H9 (cell line): Measurements from ENCODE around the gene GALNT12. TPM values are rescaled to one million over a fixed set of nuclear protein-coding genes. Genes with fewer than 3 reads are reported as not detected.

Experiments
- DNase-seq: peaks from one replicate; pipeline ENCODE4 v3.0.0-alpha.2; 2017
- H2AFZ ChIP-seq: one replicate; pipeline ENCODE4 v1.6.1; 2013; ENCODE audit warnings: mild to moderate bottlenecking, low read length, control low read depth, moderate library complexity
- H2AK5ac ChIP-seq: 2 replicates; pipeline ENCODE4 v1.6.1; 2013; ENCODE audit warnings: low read length, control low read depth, mixed read lengths; ENCODE audit not compliant: insufficient read length
- H2BK120ac ChIP-seq: one replicate; pipeline ENCODE4 v1.6.1; 2013; ENCODE audit warnings: low read depth, mild to moderate bottlenecking, low read length, control low read depth, inconsistent platforms; ENCODE audit not compliant: poor library complexity, severe bottlenecking
- H2BK12ac ChIP-seq: 2 replicates; pipeline ENCODE4 v1.6.1; 2013; ENCODE audit warnings: low read length, control low read depth, mixed read lengths, low read depth; ENCODE audit not compliant: insufficient read length
- H2BK15ac ChIP-seq: 2 replicates; pipeline ENCODE4 v1.6.1; 2013; ENCODE audit warnings: low read depth, low read length, control low read depth
- H2BK20ac ChIP-seq: one replicate; pipeline ENCODE4 v1.6.1; 2013; ENCODE audit warnings: low read depth, mild to moderate bottlenecking, low read length, control low read depth, inconsistent platforms; ENCODE audit not compliant: poor library complexity, severe bottlenecking
- H2BK5ac ChIP-seq: 2 replicates; pipeline ENCODE4 v1.6.1; 2013; ENCODE audit warnings: low read length, control low read depth, mixed read lengths; ENCODE audit not compliant: insufficient read length
- H3K14ac ChIP-seq: 2 replicates; pipeline ENCODE4 v1.6.1; 2013; ENCODE audit warnings: low read length, control low read depth; ENCODE audit not compliant: insufficient read depth
- H3K18ac ChIP-seq: 2 replicates; pipeline ENCODE4 v1.6.1; 2013; ENCODE audit warnings: low read depth, mild to moderate bottlenecking, mixed read lengths, low read length, control low read depth; ENCODE audit not compliant: insufficient read length
- H3K23ac ChIP-seq: 2 replicates; pipeline ENCODE4 v1.6.1; 2013; ENCODE audit warnings: low read length, control low read depth, mixed read lengths, low read depth; ENCODE audit not compliant: insufficient read length
- H3K23me2 ChIP-seq: 2 replicates; pipeline ENCODE4 v1.6.1; 2013; ENCODE audit warnings: low read depth, mild to moderate bottlenecking, mixed read lengths, low read length, control low read depth; ENCODE audit not compliant: insufficient read length, poor library complexity, severe bottlenecking
- H3K27ac ChIP-seq: 2 replicates; pipeline ENCODE4 v1.5.1; 2013; ENCODE audit warnings: low read length, control low read depth, mixed read lengths, low read depth; ENCODE audit not compliant: insufficient read length
- H3K27me3 ChIP-seq: 2 replicates; pipeline ENCODE4 v1.6.1; 2013; ENCODE audit warnings: low read length, control low read depth, inconsistent platforms; ENCODE audit not compliant: insufficient read depth
- H3K4ac ChIP-seq: 2 replicates; pipeline ENCODE4 v1.6.1; 2013; ENCODE audit warnings: low read depth, mild to moderate bottlenecking, control low read depth, inconsistent platforms, low read length, moderate library complexity
- H3K4me1 ChIP-seq: 2 replicates; pipeline ENCODE4 v1.6.1; 2013; ENCODE audit warnings: low read length, control low read depth, inconsistent platforms; ENCODE audit not compliant: insufficient read depth
- H3K4me2 ChIP-seq: 2 replicates; pipeline ENCODE4 v1.6.1; 2013; ENCODE audit warnings: low read length, control low read depth, mixed read lengths; ENCODE audit not compliant: insufficient read length, insufficient read depth
- H3K56ac ChIP-seq: 2 replicates; pipeline ENCODE4 v1.6.1; 2013; ENCODE audit warnings: low read depth, mild to moderate bottlenecking, mixed read lengths, low read length, control low read depth; ENCODE audit not compliant: insufficient read length
- H3K79me1 ChIP-seq: 2 replicates; pipeline ENCODE4 v1.6.1; 2013; ENCODE audit warnings: low read depth, mild to moderate bottlenecking, moderate library complexity, low read length, control low read depth, inconsistent platforms; ENCODE audit not compliant: insufficient read depth, poor library complexity, severe bottlenecking
- H3K79me2 ChIP-seq: 2 replicates; pipeline ENCODE4 v1.6.1; 2013; ENCODE audit warnings: low read length, control low read depth, inconsistent platforms; ENCODE audit not compliant: insufficient read depth
- H3K9ac ChIP-seq: 2 replicates; pipeline ENCODE4 v1.6.1; 2013; ENCODE audit warnings: low read length, control low read depth, mixed read lengths; ENCODE audit not compliant: insufficient read length; ENCODE audit errors: extremely low read depth
- H3K9me3 ChIP-seq: one replicate; pipeline ENCODE4 v1.6.1; 2013; ENCODE audit warnings: low read depth, low read length, inconsistent platforms; ENCODE audit not compliant: control insufficient read depth
- H3T11ph ChIP-seq: one replicate; pipeline ENCODE4 v1.6.1; 2013; ENCODE audit warnings: mild to moderate bottlenecking, low read length, control low read depth, inconsistent platforms
- H4K20me1 ChIP-seq: one replicate; pipeline ENCODE4 v1.6.1; 2013; ENCODE audit not compliant: control insufficient read depth, insufficient read length, insufficient read depth
- H4K5ac ChIP-seq: 2 replicates; pipeline ENCODE4 v1.6.1; 2013; ENCODE audit warnings: low read depth, mild to moderate bottlenecking, mixed read lengths, low read length, control low read depth; ENCODE audit not compliant: insufficient read length
- H4K8ac ChIP-seq: replicated peaks from 2 replicates; pipeline ENCODE4 v1.6.1; 2013; ENCODE audit warnings: low read length, control low read depth, mixed read lengths, low read depth; ENCODE audit not compliant: insufficient read length
- H4K91ac ChIP-seq: 2 replicates; pipeline ENCODE4 v1.6.1; 2013; ENCODE audit warnings: low read depth, mild to moderate bottlenecking, moderate library complexity, mixed read lengths, low read length, control low read depth; ENCODE audit not compliant: insufficient read length
- H3K27ac Mint-ChIP-seq, 3 experiments: 2 replicates in 2 of 3; 3 replicates in 1 of 3; pipeline ENCODE4 v1.8.0; 2020 to 2021; ENCODE audit warnings: mixed read lengths in 3 of 3, mild to moderate bottlenecking in 1 of 3, moderate library complexity in 1 of 3
- H3K27me3 Mint-ChIP-seq: 2 replicates; pipeline ENCODE4 v1.8.0; 2021; ENCODE audit warnings: low read depth, mild to moderate bottlenecking, moderate library complexity, mixed read lengths
- H3K36me3 Mint-ChIP-seq, 3 experiments: 2 replicates in 2 of 3; 3 replicates in 1 of 3; pipeline ENCODE4 v1.8.0; 2020 to 2021; ENCODE audit warnings: low read depth in 3 of 3, mixed read lengths in 3 of 3; ENCODE audit not compliant: insufficient read depth in 1 of 3
- H3K4me1 Mint-ChIP-seq, 2 experiments: 2 replicates each; pipeline ENCODE4 v1.8.0; 2020; ENCODE audit warnings: mixed read lengths in 2 of 2
- H3K4me3 Mint-ChIP-seq, 2 experiments: 2 replicates in 1 of 2; 3 replicates in 1 of 2; pipeline ENCODE4 v1.8.0; 2020 to 2021; ENCODE audit warnings: mild to moderate bottlenecking in 2 of 2, mixed read lengths in 2 of 2, moderate library complexity in 1 of 2
- H3K9me3 Mint-ChIP-seq, 2 experiments: 2 replicates in 1 of 2; 3 replicates in 1 of 2; pipeline ENCODE4 v1.8.0; 2020; ENCODE audit warnings: mild to moderate bottlenecking in 2 of 2, mixed read lengths in 2 of 2, moderate library complexity in 1 of 2
- WGBS: extraction: QIAGEN DNeasy Blood & Tissue Kit; methylation state at CpG from one replicate; pipeline ENCODE4 v1.1.7; 2013; ENCODE audit warnings: missing lambda C conversion rate, low lambda C conversion rate, mixed read lengths; ENCODE audit not compliant: insufficient read length; ENCODE audit errors: extremely low coverage; 5-methylcytosine and 5-hydroxymethylcytosine counted together
- total RNA-seq: library from RNA; stranded (reverse); gene quantifications from 2 replicates; pipeline ENCODE4 v1.2.1, GENCODE V29; 2021
- TF ChIP-seq, protein P1 (sequence below): fragments of 200-600 bp; sonication (generic); conservative IDR thresholded peaks from 3 replicates; pipeline ENCODE4 v1.8.0; 2021; ENCODE audit warnings: antibody characterized with exemption, mild to moderate bottlenecking

The GALNT12 gene
- total RNA-seq, 1 experiment from 2014 or later: 18.0 TPM

DNA sequence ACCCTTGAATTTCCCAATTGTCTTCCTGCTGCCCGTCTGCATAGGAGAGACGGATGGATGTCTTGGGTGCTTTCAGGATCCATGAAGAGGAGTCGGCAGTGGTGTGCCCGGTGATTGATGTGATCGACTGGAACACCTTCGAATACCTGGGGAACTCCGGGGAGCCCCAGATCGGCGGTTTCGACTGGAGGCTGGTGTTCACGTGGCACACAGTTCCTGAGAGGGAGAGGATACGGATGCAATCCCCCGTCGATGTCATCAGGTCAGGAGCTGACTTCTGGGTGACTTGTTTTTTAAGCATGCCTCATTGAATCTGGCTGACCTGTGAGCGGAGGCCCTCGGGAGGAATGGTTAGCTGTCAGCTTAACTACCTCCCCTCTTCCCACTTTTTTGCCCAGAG is 24.2 kb downstream of the GALNT12 start:
- peaks cover 4 to 5% of the 10 kb centered on the region in 2 experiments; a peak in 3 of 4 replicates for H3K4me1 Mint-ChIP-seq
- H3K9ac ChIP-seq: no peak overlapping the region
- no peaks in the 10 kb centered on the region for H3K23me2 ChIP-seq
- peaks cover 0 to 51% (median 18%) of the 10 kb centered on the region in 3 experiments; a peak in 5 of 7 replicates for H3K36me3 Mint-ChIP-seq
- no peak overlapping the region for H3K27ac Mint-ChIP-seq
- no peak overlapping the region for H2BK12ac ChIP-seq
- H3K27ac ChIP-seq: no peak overlapping the region
- TF ChIP-seq, protein P1, sequence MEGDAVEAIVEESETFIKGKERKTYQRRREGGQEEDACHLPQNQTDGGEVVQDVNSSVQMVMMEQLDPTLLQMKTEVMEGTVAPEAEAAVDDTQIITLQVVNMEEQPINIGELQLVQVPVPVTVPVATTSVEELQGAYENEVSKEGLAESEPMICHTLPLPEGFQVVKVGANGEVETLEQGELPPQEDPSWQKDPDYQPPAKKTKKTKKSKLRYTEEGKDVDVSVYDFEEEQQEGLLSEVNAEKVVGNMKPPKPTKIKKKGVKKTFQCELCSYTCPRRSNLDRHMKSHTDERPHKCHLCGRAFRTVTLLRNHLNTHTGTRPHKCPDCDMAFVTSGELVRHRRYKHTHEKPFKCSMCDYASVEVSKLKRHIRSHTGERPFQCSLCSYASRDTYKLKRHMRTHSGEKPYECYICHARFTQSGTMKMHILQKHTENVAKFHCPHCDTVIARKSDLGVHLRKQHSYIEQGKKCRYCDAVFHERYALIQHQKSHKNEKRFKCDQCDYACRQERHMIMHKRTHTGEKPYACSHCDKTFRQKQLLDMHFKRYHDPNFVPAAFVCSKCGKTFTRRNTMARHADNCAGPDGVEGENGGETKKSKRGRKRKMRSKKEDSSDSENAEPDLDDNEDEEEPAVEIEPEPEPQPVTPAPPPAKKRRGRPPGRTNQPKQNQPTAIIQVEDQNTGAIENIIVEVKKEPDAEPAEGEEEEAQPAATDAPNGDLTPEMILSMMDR: no peak
- no peak overlapping the region for H2BK5ac ChIP-seq
- H2BK15ac ChIP-seq: no peak overlapping the region
- no peak overlapping the region for H4K8ac ChIP-seq
- no peak overlapping the region for H2AFZ ChIP-seq
- no peaks in the 10 kb centered on the region for H3K79me2 ChIP-seq
- no peak overlapping the region for H4K91ac ChIP-seq
- H4K20me1 ChIP-seq: no peaks in the 10 kb centered on the region
- no peaks in the 10 kb centered on the region for H3K4me1 ChIP-seq
- no peak overlapping the region for H2BK120ac ChIP-seq
- no peak overlapping the region for H3K4ac ChIP-seq
- no peak overlapping the region for H2AK5ac ChIP-seq
- H3K27me3 Mint-ChIP-seq: no peaks in the 10 kb centered on the region
- DNase-seq: no peak
- no peak overlapping the region for H3K4me3 Mint-ChIP-seq
- H2BK20ac ChIP-seq: no peak overlapping the region
- no CpG with 5 or more reads among the region's 16 CpGs for WGBS
- no peak overlapping the region for H3K18ac ChIP-seq
- no peak overlapping the region for H3K23ac ChIP-seq
- H3K27me3 ChIP-seq: no peaks in the 10 kb centered on the region
- H3K56ac ChIP-seq: no peak overlapping the region
- no peak overlapping the region for H3K14ac ChIP-seq
- H3K79me1 ChIP-seq: no peaks in the 10 kb centered on the region
- no peak overlapping the region for H4K5ac ChIP-seq
- no peak overlapping the region for H3T11ph ChIP-seq
- no peaks in the 10 kb centered on the region for H3K9me3 ChIP-seq
- H3K4me2 ChIP-seq: no peak overlapping the region
- no peaks in the 10 kb centered on the region for H3K9me3 Mint-ChIP-seq
